ENCODE measurements around the gene PPM1N.

The PPM1N gene

DNA sequence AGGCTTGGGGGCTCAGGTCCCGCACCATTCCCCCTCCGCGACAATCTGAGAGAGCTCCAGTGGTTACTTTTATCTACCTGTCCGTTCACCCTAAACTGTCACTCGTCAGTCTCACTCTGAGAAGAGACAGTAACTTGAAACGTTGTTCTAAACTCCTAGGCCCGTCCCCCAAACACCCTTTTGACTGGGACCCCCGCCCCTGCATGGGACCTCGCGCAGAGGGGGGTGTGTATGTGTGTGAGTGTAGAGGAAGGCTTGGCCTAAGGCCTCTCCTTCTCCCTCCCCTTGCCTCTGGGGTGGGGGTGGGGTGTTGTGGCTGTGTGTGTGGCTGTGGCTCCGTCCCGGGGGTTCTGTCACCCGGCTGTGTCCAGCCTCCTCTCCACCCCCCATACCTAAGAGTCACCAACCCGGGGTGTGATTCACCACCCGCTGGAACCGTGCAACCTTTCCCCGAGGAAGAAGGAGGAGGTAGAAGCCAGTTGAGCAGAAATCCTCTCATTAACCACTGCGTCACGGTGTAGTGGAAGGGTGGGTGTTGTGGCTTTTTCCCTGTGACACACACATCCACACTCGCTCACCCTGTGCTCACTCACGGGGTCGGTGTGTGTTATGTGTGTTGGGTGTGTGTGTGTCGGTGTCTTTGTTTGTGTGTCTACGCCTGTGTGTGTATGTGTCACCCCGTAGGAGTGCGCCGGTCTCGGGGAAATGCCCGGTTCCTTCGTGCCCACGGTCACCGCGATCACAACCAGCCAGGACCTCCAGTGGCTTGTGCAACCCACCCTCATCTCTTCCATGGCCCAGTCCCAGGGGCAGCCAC, 28.1 kb upstream of the PPM1N start:
- H3K27ac ChIP-seq (ENCODE audit: low read length) = peak overlapping the region; percentile 82; the same call in 1 of the 2 replicates
- H3F3A ChIP-seq (ENCODE audit: insufficient read depth, low read length) = peaks cover 14% of the 10 kb centered on the region; the same call in 1 of the 2 replicates
- H3K9me3 ChIP-seq (replicated peaks; ENCODE audit: insufficient read depth, low read length) = no peaks in the 10 kb centered on the region
- H3K36me3 ChIP-seq (replicated peaks; ENCODE audit: insufficient read depth, low read length) = no peaks in the 10 kb centered on the region
- peak overlapping the region; percentile 90 for H3K4me2 ChIP-seq (ENCODE audit: low read depth, low read length)
- H3K79me2 ChIP-seq (ENCODE audit: low read length) = no peaks in the 10 kb centered on the region
- peak overlapping the region; percentile 83 for H3K4me3 ChIP-seq (ENCODE audit: low read length)
- H3K27me3 ChIP-seq (replicated peaks; ENCODE audit: insufficient read depth, low read length) = no peaks in the 10 kb centered on the region; the same call in 1 of the 2 replicates
- no peaks in the 10 kb centered on the region for H3K9me2 ChIP-seq (replicated peaks; ENCODE audit: insufficient read depth, low read length)
- no peaks in the 10 kb centered on the region for H4K20me1 ChIP-seq (ENCODE audit: insufficient read depth, low read length)
- H2AFZ ChIP-seq (ENCODE audit: low read length) = peak overlapping the region; percentile 45
- TF ChIP-seq, protein P1, sequence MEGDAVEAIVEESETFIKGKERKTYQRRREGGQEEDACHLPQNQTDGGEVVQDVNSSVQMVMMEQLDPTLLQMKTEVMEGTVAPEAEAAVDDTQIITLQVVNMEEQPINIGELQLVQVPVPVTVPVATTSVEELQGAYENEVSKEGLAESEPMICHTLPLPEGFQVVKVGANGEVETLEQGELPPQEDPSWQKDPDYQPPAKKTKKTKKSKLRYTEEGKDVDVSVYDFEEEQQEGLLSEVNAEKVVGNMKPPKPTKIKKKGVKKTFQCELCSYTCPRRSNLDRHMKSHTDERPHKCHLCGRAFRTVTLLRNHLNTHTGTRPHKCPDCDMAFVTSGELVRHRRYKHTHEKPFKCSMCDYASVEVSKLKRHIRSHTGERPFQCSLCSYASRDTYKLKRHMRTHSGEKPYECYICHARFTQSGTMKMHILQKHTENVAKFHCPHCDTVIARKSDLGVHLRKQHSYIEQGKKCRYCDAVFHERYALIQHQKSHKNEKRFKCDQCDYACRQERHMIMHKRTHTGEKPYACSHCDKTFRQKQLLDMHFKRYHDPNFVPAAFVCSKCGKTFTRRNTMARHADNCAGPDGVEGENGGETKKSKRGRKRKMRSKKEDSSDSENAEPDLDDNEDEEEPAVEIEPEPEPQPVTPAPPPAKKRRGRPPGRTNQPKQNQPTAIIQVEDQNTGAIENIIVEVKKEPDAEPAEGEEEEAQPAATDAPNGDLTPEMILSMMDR (IDR thresholded peaks at IDR 0.05; ENCODE audit: low read length) = no peak
- TF ChIP-seq EZH2phosphoT487 (IDR thresholded peaks at IDR 0.05; ENCODE audit: low read length) (no peak), EZH2 (optimal IDR thresholded peaks at IDR 0.05; ENCODE audit: low read depth, low read length) (no peak)
- DNase-seq = no peak
- H3K9ac ChIP-seq (ENCODE audit: low read length) = peak overlapping the region; percentile 90; the same call in 1 of the 2 replicates
- no peaks in the 10 kb centered on the region for H3K4me1 ChIP-seq (ENCODE audit: low read length)

DNA sequence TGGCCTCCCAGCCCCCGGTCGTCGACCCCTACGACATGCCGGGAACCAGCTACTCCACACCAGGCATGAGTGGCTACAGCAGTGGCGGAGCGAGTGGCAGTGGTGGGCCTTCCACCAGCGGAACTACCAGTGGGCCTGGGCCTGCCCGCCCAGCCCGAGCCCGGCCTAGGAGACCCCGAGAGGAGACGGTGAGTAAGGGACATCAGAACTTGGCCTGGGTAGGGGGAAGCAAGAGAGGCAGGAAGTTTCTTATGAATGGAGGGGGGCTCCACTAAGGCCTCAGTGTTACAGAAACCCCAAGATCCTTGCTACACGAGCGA, 27.5 kb upstream of the PPM1N start:
- H3K27me3 ChIP-seq (replicated peaks; ENCODE audit: insufficient read depth, low read length) = no peaks in the 10 kb centered on the region; the same call in 1 of the 2 replicates
- H3F3A ChIP-seq (ENCODE audit: insufficient read depth, low read length) = peaks cover 14% of the 10 kb centered on the region; the same call in 1 of the 2 replicates
- no peak for DNase-seq
- no peaks in the 10 kb centered on the region for H3K4me1 ChIP-seq (ENCODE audit: low read length)
- no peak overlapping the region for H3K4me3 ChIP-seq (ENCODE audit: low read length)
- H4K20me1 ChIP-seq (ENCODE audit: insufficient read depth, low read length) = no peaks in the 10 kb centered on the region
- no peaks in the 10 kb centered on the region for H3K36me3 ChIP-seq (replicated peaks; ENCODE audit: insufficient read depth, low read length)
- H3K9ac ChIP-seq (ENCODE audit: low read length) = no peak overlapping the region
- H3K4me2 ChIP-seq (ENCODE audit: low read depth, low read length) = no peak overlapping the region; the same call in 1 of the 2 replicates
- H2AFZ ChIP-seq (ENCODE audit: low read length) = no peak overlapping the region
- H3K27ac ChIP-seq (ENCODE audit: low read length) = no peak overlapping the region
- no peaks in the 10 kb centered on the region for H3K9me2 ChIP-seq (replicated peaks; ENCODE audit: insufficient read depth, low read length)
- H3K79me2 ChIP-seq (ENCODE audit: low read length) = no peaks in the 10 kb centered on the region
- TF ChIP-seq EZH2phosphoT487 (IDR thresholded peaks at IDR 0.05; ENCODE audit: low read length) = no peak
- H3K9me3 ChIP-seq (replicated peaks; ENCODE audit: insufficient read depth, low read length) = no peaks in the 10 kb centered on the region

DNA sequence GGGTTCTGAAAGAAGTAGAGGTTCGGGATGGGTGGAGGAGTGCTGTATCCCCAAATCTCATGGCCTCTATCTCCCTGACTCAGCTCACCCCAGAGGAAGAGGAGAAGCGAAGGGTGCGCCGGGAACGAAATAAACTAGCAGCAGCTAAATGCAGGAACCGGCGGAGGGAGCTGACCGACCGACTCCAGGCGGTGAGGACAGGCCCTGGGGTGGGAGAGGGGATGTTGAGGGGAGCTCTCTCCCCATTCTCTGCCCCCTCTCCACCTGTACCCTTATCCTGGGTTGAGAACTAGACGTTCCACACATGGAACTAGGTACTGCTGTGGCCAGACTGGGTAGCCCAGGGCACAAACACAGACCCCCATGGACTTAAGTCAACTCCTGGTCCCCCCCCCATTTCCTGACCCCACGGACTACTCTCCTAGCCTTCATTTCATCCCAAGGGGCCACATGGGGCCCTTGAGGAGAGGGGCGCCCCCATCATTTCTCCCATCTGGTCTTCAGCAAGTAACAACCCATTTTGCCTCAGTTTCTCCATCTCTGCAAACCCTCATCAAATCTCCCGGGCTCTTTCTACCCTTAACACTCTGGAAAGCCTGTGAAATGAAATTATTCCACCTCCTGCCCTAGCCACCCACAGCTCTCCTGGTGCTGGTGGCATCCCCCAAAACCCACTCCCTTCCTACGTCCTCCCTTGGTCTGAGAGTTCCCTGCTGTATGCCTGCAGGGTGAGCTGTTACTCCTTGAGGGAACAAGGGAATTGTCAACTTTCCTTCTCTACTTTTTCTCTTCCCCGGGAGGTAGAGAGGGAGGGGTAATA, 26.9 kb upstream of the PPM1N start:
- no peaks in the 10 kb centered on the region for H3K4me1 ChIP-seq (ENCODE audit: low read length)
- no peak overlapping the region for H3K27ac ChIP-seq (ENCODE audit: low read length)
- TF ChIP-seq, protein P1 (IDR thresholded peaks at IDR 0.05; ENCODE audit: low read length) = no peak
- TF ChIP-seq EZH2 (optimal IDR thresholded peaks at IDR 0.05; ENCODE audit: low read depth, low read length) (no peak), EZH2phosphoT487 (IDR thresholded peaks at IDR 0.05; ENCODE audit: low read length) (no peak)
- H3K27me3 ChIP-seq (replicated peaks; ENCODE audit: insufficient read depth, low read length) = no peaks in the 10 kb centered on the region; the same call in 1 of the 2 replicates
- no peak overlapping the region for H2AFZ ChIP-seq (ENCODE audit: low read length)
- no peaks in the 10 kb centered on the region for H3K9me2 ChIP-seq (replicated peaks; ENCODE audit: insufficient read depth, low read length)
- no peaks in the 10 kb centered on the region for H3K79me2 ChIP-seq (ENCODE audit: low read length)
- no peaks in the 10 kb centered on the region for H3K9me3 ChIP-seq (replicated peaks; ENCODE audit: insufficient read depth, low read length)
- H3K9ac ChIP-seq (ENCODE audit: low read length) = no peak overlapping the region
- no peaks in the 10 kb centered on the region for H3K36me3 ChIP-seq (replicated peaks; ENCODE audit: insufficient read depth, low read length)
- no peak overlapping the region for H3K4me2 ChIP-seq (ENCODE audit: low read depth, low read length)
- H3K4me3 ChIP-seq (ENCODE audit: low read length) = no peak overlapping the region
- peaks cover 14% of the 10 kb centered on the region; the same call in 1 of the 2 replicates for H3F3A ChIP-seq (ENCODE audit: insufficient read depth, low read length)
- DNase-seq = no peak
- no peaks in the 10 kb centered on the region for H4K20me1 ChIP-seq (ENCODE audit: insufficient read depth, low read length)
